ENCODE results near the gene CCNI.

DNA sequence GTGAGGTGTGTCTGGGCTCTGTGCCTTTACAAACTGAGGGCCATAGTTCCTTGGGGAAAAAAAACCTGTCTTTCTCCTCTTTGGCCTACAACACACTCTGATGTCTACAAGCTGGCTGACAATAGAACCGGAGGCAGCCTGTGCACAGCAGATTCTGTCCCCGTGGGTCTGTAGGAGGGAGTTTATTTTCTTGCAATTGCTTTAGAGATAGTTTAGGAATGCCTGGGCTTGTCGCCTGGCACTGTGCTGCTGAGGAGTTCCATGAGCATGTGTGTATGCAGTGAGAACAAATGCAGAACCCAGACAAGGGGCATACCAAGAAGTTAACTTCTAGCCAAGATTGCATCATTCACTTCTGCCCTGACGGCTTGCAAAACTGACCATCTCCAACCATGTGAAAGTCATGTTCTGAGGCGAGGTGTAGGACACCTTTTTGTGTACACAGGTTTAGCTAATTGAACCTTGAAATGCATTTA is 54.1 kb downstream of the CCNI start:
- no peak for TF ChIP-seq GATA2 (IDR thresholded peaks at IDR 0.05; ENCODE audit: low read depth, low read length)
- no peak for TF ChIP-seq GATA3 (IDR thresholded peaks at IDR 0.05; ENCODE audit: low read depth, low read length)
